GM23248 (cell line): ENCODE measurements around the gene TRAM2.

Experiments used
- EZH2 ChIP-seq: fragments of 200-600 bp; sonication (generic); IDR thresholded peaks from 2 replicates; pipeline ENCODE4 v1.6.1; 2018; ENCODE audit warnings: antibody characterized with exemption, mild to moderate bottlenecking; ENCODE audit not compliant: insufficient read depth, poor library complexity, severe bottlenecking
- EZH2phosphoT487 ChIP-seq: fragments of 200-600 bp; sonication (generic); IDR thresholded peaks from 2 replicates; pipeline ENCODE4 v1.6.1; 2018; ENCODE audit warnings: antibody characterized with exemption, moderate library complexity, mild to moderate bottlenecking, low read depth; ENCODE audit not compliant: insufficient read depth

DNA sequence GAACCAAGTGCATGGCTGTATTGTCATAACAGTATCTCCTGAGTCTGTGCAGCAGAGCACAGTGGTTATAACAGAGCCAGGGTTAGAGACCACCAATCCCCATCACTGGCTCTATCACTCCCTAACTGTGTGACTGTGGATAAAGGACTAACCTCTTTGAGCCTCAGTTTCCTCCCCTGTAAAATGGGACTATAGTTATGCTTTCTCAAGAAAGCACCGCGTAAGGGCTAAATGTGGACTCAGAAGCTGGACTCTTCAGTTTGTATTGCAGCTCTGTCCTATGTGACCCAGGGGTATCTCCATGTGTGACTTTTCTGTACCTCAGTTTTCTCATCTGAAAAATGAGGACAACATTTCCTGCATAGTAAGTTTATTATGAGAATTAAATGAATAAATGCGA, 59.9 kb downstream of the TRAM2 start:
- TF ChIP-seq EZH2 (no peak), EZH2phosphoT487 (no peak)
